ENCODE measurements around the gene VPS51.

The VPS51 gene

GRCh38 chr11:65077451-65077850, 18.6 kb upstream of the VPS51 start:
- no peak for DNase-seq

- no peak for DNase-seq
These were observed 17.9 kb upstream of the VPS51 start for GRCh38 chr11:65078151-65078550.

DNA sequence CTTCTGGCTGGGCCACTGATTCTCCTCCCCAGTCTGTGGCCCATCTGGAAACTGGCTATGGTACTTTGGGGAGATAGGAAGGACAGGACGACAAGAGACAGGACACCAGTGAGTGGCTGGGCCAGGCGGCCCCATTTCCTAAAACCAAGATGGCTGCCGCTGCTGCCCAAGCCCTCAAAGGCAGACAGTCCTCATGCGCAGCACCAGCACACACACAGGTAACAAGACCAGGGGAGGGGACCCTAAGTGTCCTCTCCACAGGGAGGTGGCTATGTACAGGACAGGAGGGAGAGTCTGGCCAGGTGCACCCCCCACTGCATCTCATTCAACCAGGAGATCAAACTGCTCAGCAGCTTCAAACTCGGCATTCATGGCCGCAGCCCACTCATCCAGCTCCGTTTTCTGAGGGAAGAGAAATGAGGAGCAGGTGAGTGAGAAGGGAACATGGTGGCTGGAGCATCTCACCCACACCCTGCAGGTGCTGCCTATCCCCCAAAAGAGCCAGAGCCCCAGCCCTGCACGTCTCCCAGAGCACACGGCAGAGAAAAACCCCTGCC, 17.1 kb upstream of the VPS51 start:
- no peak for DNase-seq

DNA sequence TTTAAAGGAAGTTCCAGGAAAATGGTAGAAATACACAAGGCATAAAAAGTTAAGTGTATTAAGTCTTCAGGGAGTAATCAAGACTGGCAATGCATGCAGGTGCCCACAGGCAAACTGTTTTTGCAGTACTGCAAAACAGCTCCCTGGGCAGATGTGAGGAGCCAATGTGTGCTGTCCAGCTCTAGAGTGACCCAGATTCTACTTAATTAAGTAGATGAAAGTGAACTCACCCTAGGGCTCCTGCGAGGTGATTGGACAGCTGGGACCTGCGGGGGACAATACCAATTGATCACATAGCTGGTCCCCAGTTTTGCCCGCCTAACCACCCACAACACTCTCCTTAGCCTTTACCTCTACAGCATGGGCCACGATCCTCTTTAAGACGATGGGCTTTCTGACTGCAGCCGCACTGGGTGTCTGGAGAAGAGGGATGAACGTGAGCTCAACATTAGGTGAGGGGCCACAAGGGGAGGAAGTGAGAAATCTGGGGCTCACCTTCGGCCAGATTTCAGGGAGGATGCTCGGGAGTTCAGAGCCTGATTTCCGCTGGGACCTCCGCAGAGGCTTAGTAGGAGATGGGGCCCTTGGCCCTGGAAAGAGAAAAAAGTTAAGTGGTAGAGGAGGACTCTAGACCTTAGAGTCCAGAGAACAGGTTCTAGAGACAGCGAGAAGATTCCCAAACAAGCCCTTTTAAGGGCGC, 12.7 kb upstream of the VPS51 start:
- DNase-seq, result no peak

DNA sequence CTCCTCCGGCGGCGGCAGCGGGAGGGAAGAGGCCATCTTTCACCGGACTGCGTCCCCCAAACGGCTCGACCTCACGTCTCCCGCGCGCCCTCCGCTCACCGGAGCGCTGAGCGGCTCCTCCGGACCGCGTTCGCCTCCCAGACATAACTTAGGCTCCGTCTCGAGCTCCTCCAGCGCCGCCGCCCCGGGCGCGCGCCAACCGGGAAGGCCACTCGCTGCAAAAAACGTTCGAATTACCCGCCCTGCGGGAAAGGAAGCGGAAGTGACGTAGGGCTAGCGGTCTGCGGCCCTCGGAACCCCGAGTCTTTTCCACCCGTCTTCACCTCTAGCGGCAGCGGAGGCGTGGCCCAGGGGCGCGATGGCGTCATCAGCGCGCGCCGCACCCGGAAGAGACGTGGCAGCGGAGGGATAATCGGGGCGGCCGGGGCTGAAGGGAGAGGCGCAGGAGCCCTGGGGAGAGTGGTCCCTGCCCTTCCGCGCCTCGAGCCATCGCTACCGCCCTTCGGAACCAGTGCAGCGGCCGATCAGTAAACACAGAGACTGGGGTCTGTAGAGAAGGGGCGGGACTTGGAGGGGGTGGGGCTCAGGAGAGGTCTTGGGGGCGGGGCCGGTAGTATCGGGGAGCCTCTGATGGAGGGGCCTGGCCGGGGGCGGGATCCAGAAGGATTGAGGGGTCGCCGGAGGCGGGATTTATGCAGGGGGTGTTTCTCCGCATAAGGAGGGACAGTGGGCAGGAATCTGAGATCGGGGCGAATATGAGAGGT, 12.0 kb upstream of the VPS51 start, which contains the start of the genes CDCA5 and ZFPL1:
Gene CDCA5 (minus strand): TSS at position 207 of the 764 bp plus-strand sequence. CDS start 62 bp downstream, at position 145.
Gene ZFPL1 (plus strand): TSS at position 389 of the 764 bp plus-strand sequence. CDS start 477 bp downstream, outside the sequence.
- peak; percentile 66 for DNase-seq

- no peak for DNase-seq
These were observed 11.2 kb upstream of the VPS51 start for GRCh38 chr11:65084598-65085375.

DNA sequence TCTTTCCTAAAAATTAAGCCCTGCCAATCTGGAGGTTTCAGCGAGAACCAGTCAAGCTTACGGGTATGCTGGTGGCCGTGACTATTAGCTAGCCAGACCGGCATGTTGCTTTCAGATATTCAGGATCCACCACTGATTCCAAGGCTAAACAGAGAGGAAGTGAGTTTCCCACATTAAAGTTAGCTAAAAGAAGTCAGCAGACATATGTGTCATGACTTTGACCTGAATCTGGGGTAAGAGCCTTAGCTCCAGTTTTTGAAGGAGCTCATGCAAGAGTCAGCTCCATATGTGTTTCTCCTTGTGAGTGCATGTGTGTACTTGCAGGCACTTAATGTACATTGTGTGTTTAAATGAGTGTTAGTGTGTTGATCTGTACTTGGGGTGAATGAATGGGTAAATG, 10.6 kb upstream of the VPS51 start:
- no peak for DNase-seq

DNA sequence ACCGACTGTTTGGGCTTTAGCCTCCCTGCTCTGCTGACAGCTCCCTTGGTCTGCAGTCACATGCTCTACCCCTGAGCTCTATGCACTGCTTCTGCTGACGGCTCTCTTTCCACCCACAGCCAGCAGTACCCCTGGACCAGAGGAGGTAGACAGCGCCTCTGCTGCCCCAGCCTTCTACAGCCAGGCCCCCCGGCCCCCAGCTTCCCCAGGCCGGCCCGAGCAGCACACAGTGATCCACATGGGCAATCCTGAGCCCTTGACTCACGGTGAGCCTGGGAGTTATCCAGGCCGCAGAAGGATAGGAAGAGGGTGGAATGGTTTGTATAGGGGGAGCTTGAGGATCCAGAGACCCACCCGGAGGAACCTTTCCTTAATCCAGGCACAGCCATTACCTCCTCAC, 9.2 kb upstream of the VPS51 start:
- no peak for DNase-seq

DNA sequence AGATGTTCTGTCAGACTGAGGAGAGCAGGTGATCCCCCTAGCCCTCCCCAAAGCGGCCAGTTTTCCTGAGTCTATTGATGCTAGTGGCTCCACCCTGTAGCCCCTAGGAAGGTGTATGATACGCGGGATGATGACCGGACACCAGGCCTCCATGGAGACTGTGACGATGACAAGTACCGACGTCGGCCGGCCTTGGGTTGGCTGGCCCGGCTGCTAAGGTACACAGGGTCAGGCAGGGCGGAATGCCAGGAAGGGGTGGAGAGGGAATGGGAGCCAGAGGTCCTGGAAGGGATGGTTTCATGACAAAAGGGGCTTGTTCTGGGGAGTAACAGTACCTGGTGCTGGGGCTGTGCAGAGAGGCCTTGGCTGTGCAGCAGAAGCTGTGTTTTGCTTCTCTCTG, 8.8 kb upstream of the VPS51 start:
- DNase-seq, result no peak

DNA sequence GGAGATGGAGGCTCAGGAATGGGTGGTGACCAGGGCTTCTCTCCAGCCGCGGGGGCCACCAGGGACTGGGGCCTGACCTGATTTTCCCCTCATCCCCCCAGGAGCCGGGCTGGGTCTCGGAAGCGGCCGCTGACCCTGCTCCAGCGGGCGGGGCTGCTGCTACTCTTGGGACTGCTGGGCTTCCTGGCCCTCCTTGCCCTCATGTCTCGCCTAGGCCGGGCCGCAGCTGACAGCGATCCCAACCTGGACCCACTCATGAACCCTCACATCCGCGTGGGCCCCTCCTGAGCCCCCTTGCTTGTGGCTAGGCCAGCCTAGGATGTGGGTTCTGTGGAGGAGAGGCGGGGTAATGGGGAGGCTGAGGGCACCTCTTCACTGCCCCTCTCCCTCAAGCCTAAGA, 8.2 kb upstream of the VPS51 start:
- DNase-seq, result no peak

GRCh38 chr11:65089621-65090020, 6.4 kb upstream of the VPS51 start:
- DNase-seq, result no peak

- no peak for DNase-seq
These were observed 5.4 kb upstream of the VPS51 start for GRCh38 chr11:65090628-65091027.

DNA sequence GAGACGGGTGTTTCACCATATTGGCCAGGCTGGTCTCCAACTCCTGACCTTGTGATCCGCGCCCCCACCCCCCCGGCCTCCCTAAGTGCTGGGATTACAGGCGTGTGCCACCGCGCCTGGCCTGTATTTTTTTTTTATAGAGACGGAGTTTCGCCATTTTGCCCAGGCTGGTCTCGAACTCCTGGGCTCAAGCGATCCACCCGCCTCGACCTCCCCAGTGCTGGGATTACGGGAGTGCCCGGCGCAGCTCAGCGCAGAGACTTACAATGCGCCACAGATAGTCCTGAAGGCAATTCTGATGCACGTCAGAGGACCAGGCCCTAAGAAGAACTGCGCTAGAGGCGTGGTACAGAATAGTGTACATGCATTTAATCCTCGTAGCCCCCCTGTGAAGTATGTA, 587 bp upstream of the VPS51 start:
- DNase-seq, result no peak

- no peak for DNase-seq
These were observed 912 bp downstream of the VPS51 start for GRCh38 chr11:65096926-65097325.

DNA sequence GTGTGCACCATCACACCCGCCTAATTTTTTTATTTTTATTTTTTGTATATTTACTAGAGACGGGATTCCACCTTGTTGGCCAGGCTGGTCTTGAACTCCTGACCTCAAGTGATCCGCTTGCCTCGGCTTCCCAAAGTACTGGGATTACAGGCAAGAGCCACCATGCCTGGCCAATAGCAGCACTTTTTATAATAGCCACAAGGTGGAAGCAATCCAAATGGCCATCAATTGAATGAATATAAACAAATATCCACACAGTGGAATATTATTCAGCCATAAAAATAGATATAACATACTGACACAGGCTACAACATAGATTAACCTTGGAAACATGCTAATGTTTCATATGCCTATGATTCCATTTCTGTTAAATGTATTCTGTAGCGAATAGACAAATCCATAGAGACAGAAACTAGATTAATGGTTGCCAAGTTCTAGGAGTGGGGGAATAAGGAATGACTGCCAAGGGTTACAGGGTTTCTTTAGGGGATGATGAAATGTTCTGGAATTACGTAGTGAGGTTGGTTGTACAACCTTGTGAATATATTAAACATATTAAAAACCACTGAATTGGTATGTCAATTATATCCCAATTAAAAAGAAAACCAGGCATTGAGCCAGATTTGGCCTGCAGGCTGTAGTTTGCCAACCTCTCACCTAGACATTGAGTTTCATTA, 4.8 kb downstream of the VPS51 start:
- DNase-seq, result no peak

GRCh38 chr11:65102142-65103095, 6.4 kb downstream of the VPS51 start:
- no peak for DNase-seq

GRCh38 chr11:65103476-65103875, 7.5 kb downstream of the VPS51 start:
- no peak for DNase-seq

- no peak for DNase-seq
These were observed 8.6 kb downstream of the VPS51 start for GRCh38 chr11:65104628-65105027.

DNA sequence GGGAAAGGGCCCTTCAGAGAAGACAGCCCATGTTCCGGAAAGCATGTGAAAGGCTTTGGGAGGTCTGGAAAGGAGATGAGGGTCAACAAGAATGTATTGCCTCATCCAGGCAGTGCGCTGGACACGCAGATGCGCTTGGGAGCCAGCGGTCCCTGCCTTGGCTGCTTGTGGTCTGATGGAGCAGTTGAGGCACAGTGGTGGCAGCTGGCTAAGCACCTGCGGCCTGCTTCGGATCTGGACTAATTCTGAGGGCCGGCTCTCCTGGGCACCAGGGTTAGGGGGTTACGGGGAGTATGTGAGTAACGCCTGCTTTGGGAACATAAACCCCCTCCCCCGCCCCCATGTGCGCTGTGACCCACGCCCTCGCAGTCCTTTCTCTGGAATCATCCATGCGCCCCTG, 11.1 kb downstream of the VPS51 start:
- DNase-seq, result no peak

DNA sequence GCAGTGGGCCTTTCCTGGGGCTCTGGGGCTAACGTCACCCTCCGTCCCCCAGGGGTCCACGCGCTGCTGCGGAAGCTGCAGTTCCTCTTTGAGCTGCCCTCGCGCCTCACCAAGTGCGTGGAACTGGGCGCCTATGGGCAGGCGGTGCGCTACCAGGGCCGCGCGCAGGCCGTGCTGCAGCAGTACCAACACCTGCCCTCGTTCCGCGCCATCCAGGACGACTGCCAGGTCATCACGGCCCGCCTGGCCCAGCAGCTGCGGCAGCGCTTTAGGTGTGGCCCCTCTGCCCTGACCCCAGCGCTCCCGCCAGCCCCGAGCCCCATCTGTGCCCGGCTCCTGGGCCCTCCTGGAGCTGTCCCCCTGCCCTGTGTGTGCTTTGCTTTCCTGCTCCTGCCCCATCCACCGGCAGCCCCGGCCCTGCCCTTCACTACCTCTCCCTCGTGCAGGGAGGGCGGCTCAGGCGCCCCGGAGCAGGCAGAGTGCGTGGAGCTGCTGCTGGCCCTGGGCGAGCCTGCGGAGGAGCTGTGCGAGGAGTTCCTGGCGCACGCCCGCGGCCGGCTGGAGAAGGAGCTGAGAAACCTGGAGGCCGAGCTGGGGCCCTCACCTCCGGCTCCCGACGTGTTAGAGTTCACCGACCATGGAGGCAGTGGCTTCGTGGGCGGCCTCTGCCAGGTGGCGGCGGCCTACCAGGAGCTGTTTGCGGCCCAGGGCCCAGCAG, 11.9 kb downstream of the VPS51 start:
- DNase-seq, result no peak

Data from SHP77 treated with DMSO at 0.1 percent for 48 hours (cell line).